Measurements from ENCODE around the gene TSPYL1.

DNA sequence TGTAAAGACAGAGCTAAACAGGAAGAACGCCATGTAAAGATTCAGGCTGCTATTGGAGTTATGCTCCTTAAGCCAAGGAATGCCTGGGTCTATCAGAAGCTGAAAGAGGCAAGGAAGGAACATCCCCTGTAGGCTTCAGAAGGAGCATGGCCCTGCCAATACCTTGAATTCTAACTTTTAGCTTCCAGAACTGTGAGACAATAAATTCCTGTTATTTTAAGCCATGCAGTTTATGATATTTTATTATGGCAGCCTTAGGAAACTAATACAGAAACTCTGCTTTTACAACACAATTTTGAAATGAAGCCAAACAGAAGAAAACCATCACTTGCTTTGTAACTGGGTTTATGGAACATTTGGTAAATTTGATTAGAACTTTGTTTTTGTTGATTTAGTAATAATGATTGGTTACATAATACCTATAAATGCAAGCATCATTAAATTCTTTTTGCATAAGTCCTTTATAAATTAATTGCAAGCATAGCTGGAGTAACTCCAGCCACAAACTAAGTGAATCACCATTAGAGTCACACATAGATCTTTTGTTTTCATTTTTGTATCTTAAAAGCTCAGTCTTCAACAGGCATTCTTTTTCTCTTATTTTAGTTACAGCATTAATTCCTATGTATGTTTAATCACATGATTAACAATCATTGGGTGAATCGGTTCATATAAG lies 33.5 kb upstream of the TSPYL1 start:
- TF ChIP-seq, protein P1, sequence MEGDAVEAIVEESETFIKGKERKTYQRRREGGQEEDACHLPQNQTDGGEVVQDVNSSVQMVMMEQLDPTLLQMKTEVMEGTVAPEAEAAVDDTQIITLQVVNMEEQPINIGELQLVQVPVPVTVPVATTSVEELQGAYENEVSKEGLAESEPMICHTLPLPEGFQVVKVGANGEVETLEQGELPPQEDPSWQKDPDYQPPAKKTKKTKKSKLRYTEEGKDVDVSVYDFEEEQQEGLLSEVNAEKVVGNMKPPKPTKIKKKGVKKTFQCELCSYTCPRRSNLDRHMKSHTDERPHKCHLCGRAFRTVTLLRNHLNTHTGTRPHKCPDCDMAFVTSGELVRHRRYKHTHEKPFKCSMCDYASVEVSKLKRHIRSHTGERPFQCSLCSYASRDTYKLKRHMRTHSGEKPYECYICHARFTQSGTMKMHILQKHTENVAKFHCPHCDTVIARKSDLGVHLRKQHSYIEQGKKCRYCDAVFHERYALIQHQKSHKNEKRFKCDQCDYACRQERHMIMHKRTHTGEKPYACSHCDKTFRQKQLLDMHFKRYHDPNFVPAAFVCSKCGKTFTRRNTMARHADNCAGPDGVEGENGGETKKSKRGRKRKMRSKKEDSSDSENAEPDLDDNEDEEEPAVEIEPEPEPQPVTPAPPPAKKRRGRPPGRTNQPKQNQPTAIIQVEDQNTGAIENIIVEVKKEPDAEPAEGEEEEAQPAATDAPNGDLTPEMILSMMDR (conservative IDR thresholded peaks at IDR 0.05): no peak
- TF ChIP-seq ZFX (IDR thresholded peaks at IDR 0.05): no peak

Data from C4-2B (cell line).